ENCODE data around the gene ATP5F1D.

DNA sequence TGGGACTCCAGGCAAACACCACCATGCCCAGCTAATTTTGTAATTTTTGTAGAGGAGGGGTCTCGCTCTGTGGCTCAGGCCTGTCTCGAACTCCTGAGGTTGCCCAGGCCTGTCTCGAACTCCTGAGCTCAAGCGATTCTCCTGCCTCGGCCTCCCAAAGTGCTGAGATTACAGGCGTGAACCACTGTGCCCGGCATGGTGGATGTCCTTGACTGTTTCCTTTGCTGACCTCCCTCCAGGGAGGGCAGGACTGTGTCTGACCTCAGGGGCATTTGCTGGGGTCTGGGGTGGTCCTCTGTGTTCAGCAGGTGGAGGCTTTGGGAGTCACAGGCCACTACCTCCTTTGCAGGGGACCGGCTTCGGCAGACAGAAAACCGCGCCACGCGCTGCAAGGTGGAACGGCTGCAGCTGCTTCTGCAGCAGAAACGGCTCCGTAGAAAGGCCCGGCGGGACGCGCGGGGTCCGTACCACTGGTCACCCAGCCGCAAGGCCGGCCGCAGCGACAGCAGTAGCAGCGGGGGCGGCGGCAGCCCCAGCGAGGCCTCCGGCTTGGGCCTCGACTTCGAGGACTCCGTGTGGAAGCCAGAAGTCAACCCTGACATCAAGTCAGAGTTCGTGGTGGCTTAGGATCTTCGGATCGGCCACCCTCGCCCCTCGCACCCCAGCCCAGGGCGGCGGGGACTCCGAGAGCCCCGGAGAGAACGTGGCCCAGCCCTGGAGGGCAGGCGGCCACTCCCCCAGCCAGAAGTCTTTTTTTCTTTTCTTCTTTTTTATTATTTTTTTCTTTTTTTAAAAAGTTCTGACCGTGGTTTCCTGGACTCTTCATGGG lies 15.3 kb downstream of the ATP5F1D start:
- TF ChIP-seq EZH2 (IDR thresholded peaks at IDR 0.05; ENCODE audit: low read depth) (no peak), CTCF (conservative IDR thresholded peaks at IDR 0.05) (no peak)
